Stimulated activated naive CD4-positive, alpha-beta T cell (primary cell): ENCODE results near the gene LCOR.
"Not testable (repeated sequence)": the region's sequence is repeated elsewhere in the genome, so short reads cannot be mapped to it uniquely, and the experiment has no call there.

Source experiments
- DNase-seq, 6 experiments: peaks; one replicate each; lab custom pipeline; 2025; lab: John Stamatoyannopoulos, UW

LCOR gene

GRCh38 chr10:96935810-96936209 lies 103.7 kb downstream of the LCOR start:
- no peak for DNase-seq

GRCh38 chr10:96943161-96943560 lies 111.1 kb downstream of the LCOR start:
- not testable (repeated sequence) for DNase-seq

- DNase-seq, result no peak
Measured at GRCh38 chr10:96947036-96947435, 114.9 kb downstream of the LCOR start.

GRCh38 chr10:96949039-96949683 lies 117.1 kb downstream of the LCOR start:
- no peak for DNase-seq

GRCh38 chr10:96951954-96952353 lies 119.9 kb downstream of the LCOR start:
- DNase-seq, result no peak

- no peak for DNase-seq
Measured at GRCh38 chr10:96955794-96956193, 123.7 kb downstream of the LCOR start.

- no peak for DNase-seq
Measured at GRCh38 chr10:96958071-96958470, 126.0 kb downstream of the LCOR start.

- DNase-seq, result no peak
Measured at GRCh38 chr10:96959733-96960132, 127.6 kb downstream of the LCOR start.

GRCh38 chr10:96960872-96961271 lies 128.8 kb downstream of the LCOR start:
- no peak for DNase-seq

GRCh38 chr10:96964131-96964530 lies 132.0 kb downstream of the LCOR start:
- DNase-seq, result no peak

GRCh38 chr10:96967847-96968246 lies 135.7 kb downstream of the LCOR start:
- DNase-seq, result no peak

GRCh38 chr10:96968682-96969423 lies 136.8 kb downstream of the LCOR start:
- DNase-seq, result no peak

GRCh38 chr10:96971324-96971723 lies 139.2 kb downstream of the LCOR start:
- DNase-seq, result no peak

- DNase-seq, result no peak
Measured at GRCh38 chr10:96972264-96972663, 140.2 kb downstream of the LCOR start.

- DNase-seq, result no peak
Measured at GRCh38 chr10:96973809-96974747, 142.0 kb downstream of the LCOR start.

- no peak for DNase-seq
Measured at GRCh38 chr10:96975136-96975535, 143.0 kb downstream of the LCOR start.

- DNase-seq, result no peak
Measured at GRCh38 chr10:96978621-96979154, 146.6 kb downstream of the LCOR start.

- no peak for DNase-seq
Measured at GRCh38 chr10:96982149-96982930, 150.2 kb downstream of the LCOR start.

GRCh38 chr10:96984541-96985131 lies 152.5 kb downstream of the LCOR start:
- DNase-seq, result no peak

- no peak for DNase-seq
Measured at GRCh38 chr10:96986200-96986856, 154.2 kb downstream of the LCOR start.
